MCF 10A (cell line): ENCODE data around the gene UQCRQ. TPM values are rescaled to one million over a fixed set of nuclear protein-coding genes. Genes with fewer than 3 reads are reported as not detected.
A peak's percentile ranks its signal among the peaks of the same experiment; 100 is the strongest.

Experiments used
- BruUV-seq: library from RNA; stranded (reverse); fragments of 400-500 nt; replicated peaks from 2 replicates; lab custom pipeline; 2021; lab: Mats Ljungman, UMichigan
- CTCF ChIA-PET: fragments of 300-600 bp; sonication (Branson Sonifier 250); formaldehyde crosslinking; extraction: SDS; loops from one replicate; lab custom pipeline; 2021; ENCODE audit warnings: antibody characterized with exemption, inconsistent platforms; lab: Yijun Ruan, JAX
- POLR2A ChIA-PET: fragments of 300-600, 350-650 bp; sonication (Branson Sonifier 250); formaldehyde crosslinking; extraction: SDS; loops from one replicate; lab custom pipeline; 2020; ENCODE audit warnings: antibody characterized with exemption, inconsistent platforms; lab: Yijun Ruan, JAX
- DNase-seq: peaks from one replicate; pipeline ENCODE4 v3.0.0-alpha.2; 2018; ENCODE audit not compliant: unreplicated experiment
- H3K27ac Mint-ChIP-seq: one replicate; pipeline ENCODE4 v1.8.0; 2022; ENCODE audit warnings: mild to moderate bottlenecking, low read depth, mixed read lengths; ENCODE audit not compliant: unreplicated experiment
- H3K27me3 Mint-ChIP-seq: one replicate; pipeline ENCODE4 v1.8.0; 2022; ENCODE audit warnings: mixed read lengths; ENCODE audit not compliant: insufficient read depth, unreplicated experiment
- H3K36me3 Mint-ChIP-seq: one replicate; pipeline ENCODE4 v1.8.0; 2022; ENCODE audit warnings: mild to moderate bottlenecking, moderate library complexity, mixed read lengths; ENCODE audit not compliant: insufficient read depth, unreplicated experiment
- H3K4me1 Mint-ChIP-seq: one replicate; pipeline ENCODE4 v1.8.0; 2022; ENCODE audit warnings: mixed read lengths; ENCODE audit not compliant: insufficient read depth, unreplicated experiment
- H3K4me3 Mint-ChIP-seq: one replicate; pipeline ENCODE4 v1.8.0; 2022; ENCODE audit warnings: mild to moderate bottlenecking, moderate library complexity, mixed read lengths; ENCODE audit not compliant: unreplicated experiment
- H3K9me3 Mint-ChIP-seq: one replicate; pipeline ENCODE4 v1.8.0; 2022; ENCODE audit warnings: mixed read lengths; ENCODE audit not compliant: unreplicated experiment
- CTCF ChIP-seq: fragments of 200-600 bp; IDR thresholded peaks from one replicate; pipeline ENCODE4 v1.8.0; 2022; ENCODE audit warnings: antibody characterized with exemption, mild to moderate bottlenecking; ENCODE audit not compliant: unreplicated experiment
- intact Hi-C: fragments of 100-400 bp; cut with micrococcal nuclease; formaldehyde crosslinking; loops from 2 replicates; pipeline ENCODE4 v1.14.1; 2022
- total RNA-seq: library from RNA; stranded (reverse); gene quantifications from 2 replicates; pipeline ENCODE4 v1.2.3, GENCODE V29; 2022

Gene UQCRQ
- total RNA-seq, 1 experiment from 2014 or later = 974 TPM

- intact Hi-C loops = loop anchor here (1.0 to 5.0 kb wide), 6 partner anchors 44 to 433 kb away; no protein-coding TSS in a partner anchor
- H3K27me3 Mint-ChIP-seq = no peaks in the 10 kb centered on the region
- H3K4me3 Mint-ChIP-seq = no peak overlapping the region
- TF ChIP-seq CTCF = peak; percentile 97
- DNase-seq = peak; percentile 96
- H3K27ac Mint-ChIP-seq = no peak overlapping the region
- CTCF ChIA-PET = interaction anchor here (0.5 to 5.3 kb wide), 66 partner anchors 9 to 762 kb away, joined by 3 to 58 read pairs (median 4); partner anchors contain the start of genes GDF9, KIF3A, SEPTIN8 and SHROOM1
- POLR2A ChIA-PET = interaction anchor here (0.6 to 5.8 kb wide), 10 partner anchors 8 to 540 kb away, joined by 3 to 35 read pairs (median 5); partner anchors contain the start of genes GDF9, KIF3A, SEPTIN8 and SHROOM1
- H3K36me3 Mint-ChIP-seq = peaks cover 29% of the 10 kb centered on the region
- no peaks in the 10 kb centered on the region for H3K9me3 Mint-ChIP-seq
- peaks cover 8% of the 10 kb centered on the region for H3K4me1 Mint-ChIP-seq
- BruUV-seq = no TSS peak
Observed at GRCh38 chr5:132820162-132820754, 46.2 kb upstream of the UQCRQ start.

- POLR2A ChIA-PET = interaction anchor here (0.6 to 5.8 kb wide), 5 partner anchors 7 to 45 kb away, joined by 3 to 35 read pairs (median 6); partner anchors contain the start of genes GDF9, SEPTIN8, SHROOM1 and UQCRQ
- Mint-ChIP-seq H3K4me1 (peaks cover 6% of the 10 kb centered on the region), H3K36me3 (peaks cover 29% of the 10 kb centered on the region), H3K27me3 (no peaks in the 10 kb centered on the region), H3K27ac (no peak overlapping the region), H3K9me3 (no peaks in the 10 kb centered on the region), H3K4me3 (no peak overlapping the region)
- no peak for DNase-seq
- TF ChIP-seq CTCF = no peak
- CTCF ChIA-PET = interaction anchor here (0.6 to 5.3 kb wide), 27 partner anchors 8 to 547 kb away, joined by 3 to 58 read pairs (median 7); partner anchors contain the start of genes GDF9, KIF3A, SEPTIN8 and SHROOM1
- BruUV-seq = no TSS peak
- intact Hi-C loops = loop anchor here (5.0 kb wide), 2 partner anchors 314 to 434 kb away; no protein-coding TSS in a partner anchor
Observed at GRCh38 chr5:132821350-132821749, 45.1 kb upstream of the UQCRQ start.

DNA sequence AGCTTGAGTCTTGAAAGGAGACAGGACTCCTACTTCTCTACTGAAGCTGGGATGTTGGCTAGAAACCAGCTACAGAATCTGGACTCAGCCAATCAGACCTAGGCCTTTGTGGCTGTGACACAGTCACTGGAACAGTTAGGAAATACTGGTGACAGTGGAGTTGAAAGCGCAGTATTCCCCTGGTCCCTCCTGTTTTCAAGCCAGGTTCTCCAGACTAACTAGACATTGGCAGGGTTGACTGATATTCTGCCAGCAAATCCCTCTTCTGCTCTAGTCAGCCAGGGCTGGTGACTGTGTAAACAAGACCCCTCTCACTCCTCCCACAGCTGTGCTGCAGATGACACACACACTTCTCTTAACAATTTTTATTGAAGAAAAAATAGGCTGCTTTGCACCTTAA, 44.7 kb upstream of the UQCRQ start:
- H3K4me3 Mint-ChIP-seq = no peak overlapping the region

More for the DNA sequence above, 44.7 kb upstream of the UQCRQ start:
- H3K27ac Mint-ChIP-seq = no peak overlapping the region
- peaks cover 30% of the 10 kb centered on the region for H3K36me3 Mint-ChIP-seq
- H3K4me1 Mint-ChIP-seq = peaks cover 6% of the 10 kb centered on the region
- intact Hi-C loops = loop anchor here (5.0 kb wide), 2 partner anchors 314 to 434 kb away; no protein-coding TSS in a partner anchor
- peak; percentile 20 for DNase-seq
- no peaks in the 10 kb centered on the region for H3K27me3 Mint-ChIP-seq
- ChIA-PET CTCF (interaction anchor here (0.6 to 5.3 kb wide), 15 partner anchors 7 to 316 kb away, joined by 3 to 58 read pairs (median 13); partner anchors contain the start of genes GDF9, KIF3A, SEPTIN8 and SHROOM1), POLR2A (interaction anchor here (1.1 to 5.8 kb wide), 4 partner anchors 7 to 45 kb away, joined by 3 to 35 read pairs (median 10); partner anchors contain the start of genes GDF9, SEPTIN8, SHROOM1 and UQCRQ)
- TF ChIP-seq CTCF = no peak
- H3K9me3 Mint-ChIP-seq = no peaks in the 10 kb centered on the region
- BruUV-seq = no TSS peak
